ENCODE measurements around the gene BTAF1. TPM values are rescaled to one million over a fixed set of nuclear protein-coding genes. Genes with fewer than 3 reads are reported as not detected.

The BTAF1 gene
- total RNA-seq, 3 donors from 2014 or later (not counting 1 experiment from before 2014, with no cell fraction given) = 77.3 to 88.7 (median 80.7) TPM

DNA sequence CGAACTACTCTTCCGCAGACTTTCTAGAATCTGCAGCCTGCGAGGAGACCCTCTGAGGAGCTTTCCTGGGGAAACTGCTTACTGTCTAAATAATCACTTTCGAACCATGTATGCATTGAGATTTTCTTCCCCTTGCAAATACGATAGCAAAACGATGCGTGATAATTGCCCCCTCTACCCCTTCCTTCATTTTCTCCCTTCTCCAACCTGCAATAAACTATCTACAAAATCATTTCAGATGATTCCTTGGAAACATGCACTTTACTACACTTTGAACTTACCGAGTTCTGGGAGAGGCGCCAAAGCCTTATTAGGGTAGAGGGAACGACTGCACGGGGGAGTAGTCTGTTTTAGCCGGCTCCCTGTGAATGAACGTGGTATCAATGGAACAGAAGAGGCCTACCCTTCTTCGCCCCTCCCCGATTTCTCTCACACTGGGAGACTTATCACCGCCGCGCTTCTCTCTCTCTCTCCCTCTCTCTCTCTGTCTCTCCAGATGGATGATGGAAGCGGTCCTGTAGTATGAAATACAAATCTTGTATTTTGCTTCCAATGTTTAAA, 14.4 kb upstream of the BTAF1 start, which contains the start of gene FGFBP3:
Gene FGFBP3, minus strand, starts transcription at position 370 of the 561 bp plus-strand sequence. CDS start 517 bp downstream, outside the sequence.
- DNase-seq (peak in 1 of 2 donors; percentile 55), ATAC-seq (peak in 1 of 3 donors; percentile 4)
- TF ChIP-seq, protein P1, sequence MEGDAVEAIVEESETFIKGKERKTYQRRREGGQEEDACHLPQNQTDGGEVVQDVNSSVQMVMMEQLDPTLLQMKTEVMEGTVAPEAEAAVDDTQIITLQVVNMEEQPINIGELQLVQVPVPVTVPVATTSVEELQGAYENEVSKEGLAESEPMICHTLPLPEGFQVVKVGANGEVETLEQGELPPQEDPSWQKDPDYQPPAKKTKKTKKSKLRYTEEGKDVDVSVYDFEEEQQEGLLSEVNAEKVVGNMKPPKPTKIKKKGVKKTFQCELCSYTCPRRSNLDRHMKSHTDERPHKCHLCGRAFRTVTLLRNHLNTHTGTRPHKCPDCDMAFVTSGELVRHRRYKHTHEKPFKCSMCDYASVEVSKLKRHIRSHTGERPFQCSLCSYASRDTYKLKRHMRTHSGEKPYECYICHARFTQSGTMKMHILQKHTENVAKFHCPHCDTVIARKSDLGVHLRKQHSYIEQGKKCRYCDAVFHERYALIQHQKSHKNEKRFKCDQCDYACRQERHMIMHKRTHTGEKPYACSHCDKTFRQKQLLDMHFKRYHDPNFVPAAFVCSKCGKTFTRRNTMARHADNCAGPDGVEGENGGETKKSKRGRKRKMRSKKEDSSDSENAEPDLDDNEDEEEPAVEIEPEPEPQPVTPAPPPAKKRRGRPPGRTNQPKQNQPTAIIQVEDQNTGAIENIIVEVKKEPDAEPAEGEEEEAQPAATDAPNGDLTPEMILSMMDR (IDR thresholded peaks at IDR 0.05) = no peak
- 0% methylated on average over 14 of the region's 19 CpGs for WGBS (ENCODE audit: insufficient coverage)
- intact Hi-C loops (cut with micrococcal nuclease) = loop anchor here (2.0 kb wide), 2 partner anchors 14 to 110 kb away; partner anchors contain the start of genes BTAF1 and TNKS2
- Histone ChIP-seq H3K36me3 (ENCODE audit: control insufficient read depth, insufficient read depth, low read length) (no peaks in the 10 kb centered on the region), H3K4me1 (ENCODE audit: control insufficient read depth, insufficient read depth, low read length) (peaks cover 16% of the 10 kb centered on the region), H3K9me3 (ENCODE audit: control insufficient read depth, insufficient read depth, low read length) (no peaks in the 10 kb centered on the region), H3K27ac (ENCODE audit: low read length) (peak within 1 kb of the TSS; percentile 45), H3K27me3 (ENCODE audit: control insufficient read depth, insufficient read depth, low read length) (peaks cover 4% of the 10 kb centered on the region), H3K4me3 (ENCODE audit: low read length) (peak within 1 kb of the TSS; percentile 68)
- H3K27ac Mint-ChIP-seq = peak within 1 kb of the TSS; percentile 85 to 88
- H3K4me3 Mint-ChIP-seq = peak within 1 kb of the TSS; percentile 95
- H3K4me1 Mint-ChIP-seq = peaks cover 26% of the 10 kb centered on the region in 2 donors
- H3K36me3 Mint-ChIP-seq = no peaks in the 10 kb centered on the region
- no peaks in the 10 kb centered on the region for H3K9me3 Mint-ChIP-seq
- H3K27me3 Mint-ChIP-seq (ENCODE audit: low read depth in 2 of 2) = peaks cover 6 to 8% of the 10 kb centered on the region in 2 donors

DNA sequence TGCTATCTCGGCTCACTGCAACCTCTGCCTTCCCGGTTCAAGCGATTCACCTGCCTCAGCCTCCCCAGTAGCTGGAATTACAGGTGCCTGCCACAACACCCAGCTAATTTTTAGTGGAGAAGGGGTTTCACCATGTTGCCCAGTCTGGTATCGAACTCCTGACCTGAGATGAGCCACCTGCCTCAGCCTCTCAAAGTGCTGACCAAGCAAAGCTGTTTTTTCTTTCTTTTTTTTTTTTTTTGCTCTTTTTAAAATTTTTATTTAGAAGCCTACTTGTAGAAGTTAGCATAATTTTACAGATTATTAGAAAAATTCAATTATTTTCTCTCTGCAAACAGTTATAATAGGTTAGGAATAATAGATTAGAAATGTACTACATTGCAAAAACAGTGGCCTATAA, 13.1 kb upstream of the BTAF1 start:
- H3K36me3 Mint-ChIP-seq = no peaks in the 10 kb centered on the region
- no peak overlapping the region for H3K27ac Mint-ChIP-seq
- DNase-seq = no peak
- ATAC-seq = no peak
- Histone ChIP-seq H3K9me3 (ENCODE audit: control insufficient read depth, insufficient read depth, low read length) (no peaks in the 10 kb centered on the region), H3K4me3 (ENCODE audit: low read length) (no peak overlapping the region), H3K4me1 (ENCODE audit: control insufficient read depth, insufficient read depth, low read length) (peaks cover 16% of the 10 kb centered on the region), H3K27ac (ENCODE audit: low read length) (no peak overlapping the region), H3K27me3 (ENCODE audit: control insufficient read depth, insufficient read depth, low read length) (peaks cover 7% of the 10 kb centered on the region), H3K36me3 (ENCODE audit: control insufficient read depth, insufficient read depth, low read length) (no peaks in the 10 kb centered on the region)
- TF ChIP-seq, protein P1 (IDR thresholded peaks at IDR 0.05) = no peak
- 93% methylated on average over 3 of the region's 4 CpGs for WGBS (ENCODE audit: insufficient coverage)
- H3K4me1 Mint-ChIP-seq = peaks cover 26% of the 10 kb centered on the region in 2 donors
- H3K4me3 Mint-ChIP-seq = peak overlapping the region; percentile 31
- no peaks in the 10 kb centered on the region for H3K9me3 Mint-ChIP-seq
- intact Hi-C loops (cut with micrococcal nuclease) = no loop called here
- peaks cover 6 to 15% of the 10 kb centered on the region in 2 donors for H3K27me3 Mint-ChIP-seq (ENCODE audit: low read depth in 2 of 2)

DNA sequence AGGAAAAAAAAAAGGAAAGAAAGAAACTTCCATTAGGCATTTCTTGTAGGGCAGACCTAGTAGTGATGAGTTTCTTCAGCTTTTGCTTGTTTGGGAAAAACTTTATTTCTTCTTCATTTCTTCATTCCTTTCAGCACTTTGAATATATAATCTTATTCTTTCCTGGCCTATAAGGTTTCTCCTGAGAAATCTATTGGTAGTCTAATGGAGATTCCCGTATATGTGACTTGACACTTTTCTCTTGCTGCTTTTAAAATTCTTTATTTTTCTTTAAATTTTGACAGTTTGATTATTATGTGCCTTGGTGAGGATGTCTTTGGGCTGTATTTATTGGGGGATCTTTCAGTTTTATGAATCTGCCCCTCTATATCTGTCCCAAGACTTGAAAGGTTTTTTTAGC, 3.9 kb upstream of the BTAF1 start:
- Mint-ChIP-seq H3K27me3 (ENCODE audit: low read depth in 2 of 2) (peaks cover 28 to 34% of the 10 kb centered on the region in 2 donors), H3K4me1 (peaks cover 16% of the 10 kb centered on the region in 2 donors), H3K27ac (no peak overlapping the region), H3K9me3 (no peaks in the 10 kb centered on the region), H3K36me3 (no peaks in the 10 kb centered on the region), H3K4me3 (no peak overlapping the region)
- DNase-seq (no peak), ATAC-seq (no peak)
- Histone ChIP-seq H3K36me3 (ENCODE audit: control insufficient read depth, insufficient read depth, low read length) (no peaks in the 10 kb centered on the region), H3K4me1 (ENCODE audit: control insufficient read depth, insufficient read depth, low read length) (peaks cover 5% of the 10 kb centered on the region), H3K27ac (ENCODE audit: low read length) (no peak overlapping the region), H3K9me3 (ENCODE audit: control insufficient read depth, insufficient read depth, low read length) (peaks cover 4% of the 10 kb centered on the region), H3K27me3 (ENCODE audit: control insufficient read depth, insufficient read depth, low read length) (peaks cover 20% of the 10 kb centered on the region), H3K4me3 (ENCODE audit: low read length) (no peak overlapping the region)
- TF ChIP-seq, protein P1 (IDR thresholded peaks at IDR 0.05) = no peak
- intact Hi-C loops (cut with micrococcal nuclease) = no loop called here
- WGBS (ENCODE audit: insufficient coverage) = no CpG with 5 or more reads among the region's 1 CpG

All from natural killer cell (primary cell).